ENCODE results near the gene TRIM44. TPM values are rescaled to one million over a fixed set of nuclear protein-coding genes. Genes with fewer than 3 reads are reported as not detected.

Gene TRIM44, protein sequence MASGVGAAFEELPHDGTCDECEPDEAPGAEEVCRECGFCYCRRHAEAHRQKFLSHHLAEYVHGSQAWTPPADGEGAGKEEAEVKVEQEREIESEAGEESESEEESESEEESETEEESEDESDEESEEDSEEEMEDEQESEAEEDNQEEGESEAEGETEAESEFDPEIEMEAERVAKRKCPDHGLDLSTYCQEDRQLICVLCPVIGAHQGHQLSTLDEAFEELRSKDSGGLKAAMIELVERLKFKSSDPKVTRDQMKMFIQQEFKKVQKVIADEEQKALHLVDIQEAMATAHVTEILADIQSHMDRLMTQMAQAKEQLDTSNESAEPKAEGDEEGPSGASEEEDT
- total RNA-seq (2022; extraction: Qiagen RNA extraction), result 21.9 to 28.1 TPM (median 23.8 TPM) in 5 replicates

DNA sequence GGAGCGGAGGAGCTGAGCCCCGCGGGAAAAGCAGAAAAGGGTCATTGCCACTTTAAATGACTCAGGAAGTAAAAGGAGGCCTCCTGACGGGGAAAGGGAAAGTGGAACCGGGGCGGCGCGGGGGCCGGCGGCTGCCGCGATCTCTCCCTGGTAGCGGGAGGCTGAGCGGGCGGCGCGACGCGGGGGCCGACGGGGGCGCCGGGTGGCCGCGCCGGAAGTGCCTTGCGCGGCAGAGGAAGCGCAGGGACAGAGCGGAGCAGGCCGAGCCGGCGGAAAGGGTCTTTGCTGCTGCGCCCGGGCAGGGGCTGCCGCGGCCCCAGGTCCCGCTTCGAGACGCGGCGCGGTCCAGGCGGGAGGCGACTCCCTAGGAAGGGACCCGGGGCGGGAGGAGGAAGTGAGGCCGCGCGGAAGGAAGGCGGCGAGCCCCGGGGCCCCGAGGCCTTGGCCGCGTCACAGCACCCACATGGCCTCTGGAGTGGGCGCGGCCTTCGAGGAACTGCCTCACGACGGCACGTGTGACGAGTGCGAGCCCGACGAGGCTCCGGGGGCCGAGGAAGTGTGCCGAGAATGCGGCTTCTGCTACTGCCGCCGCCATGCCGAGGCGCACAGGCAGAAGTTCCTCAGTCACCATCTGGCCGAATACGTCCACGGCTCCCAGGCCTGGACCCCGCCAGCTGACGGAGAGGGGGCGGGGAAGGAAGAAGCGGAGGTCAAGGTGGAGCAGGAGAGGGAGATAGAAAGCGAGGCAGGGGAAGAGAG is at the start of gene TRIM44:
Gene TRIM44, plus strand, starts transcription at position 127 of the 759 bp plus-strand sequence. Its CDS starts 337 bp downstream, at position 464.

DNA sequence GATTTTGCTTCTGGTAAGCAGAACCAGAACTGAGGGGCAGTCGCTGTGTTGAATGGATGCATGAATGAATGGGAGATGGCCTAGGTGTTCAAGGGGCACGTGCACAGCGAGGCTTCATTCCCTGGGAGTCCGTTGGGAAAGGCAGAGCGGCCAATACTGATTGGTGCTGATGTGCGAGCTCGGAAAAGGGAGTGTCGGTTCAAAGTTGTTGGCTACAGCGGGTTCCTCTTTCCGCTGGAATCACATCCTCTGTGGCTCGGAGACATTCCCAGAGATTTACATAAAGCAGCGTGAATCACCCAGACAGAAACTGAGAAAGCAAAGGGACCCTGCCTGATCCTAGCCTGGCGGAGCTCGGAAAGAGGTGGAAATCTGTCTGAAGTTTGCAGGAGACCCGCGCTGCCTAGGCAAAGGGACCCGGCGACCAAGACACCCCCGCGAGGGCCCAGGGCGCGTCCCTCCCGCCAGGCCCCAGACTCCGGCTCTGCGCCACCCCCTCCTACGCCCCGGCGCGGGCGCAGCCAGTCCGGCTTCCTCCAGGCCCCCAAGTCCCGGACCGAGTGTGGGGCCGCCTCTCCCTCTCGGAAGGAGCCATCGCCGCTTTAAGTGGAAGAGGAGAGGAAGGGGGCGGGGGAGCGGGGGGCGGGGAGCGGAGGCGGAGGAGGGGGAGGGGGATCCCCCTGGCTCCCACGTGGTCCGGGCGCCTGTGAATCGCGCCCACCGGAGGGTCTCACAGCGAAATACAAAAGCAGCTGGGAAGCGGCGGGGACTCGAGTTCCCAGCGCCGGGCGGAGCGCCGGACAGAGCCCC is 44.7 kb upstream of the TRIM44 start, which contains the start of gene FJX1:
Gene FJX1, plus strand, starts transcription at position 774 of the 810 bp plus-strand sequence. CDS start 177 bp downstream, outside the sequence.

Other genes with a start within 250 kb of the TRIM44 start
- 0.01 to 0.14 TPM (median 0.06 TPM) in 5 replicates for gene SLC1A2, start 243.2 kb upstream of the TRIM44 start, total RNA-seq (2022; extraction: Qiagen RNA extraction)
- gene PAMR1, start 137.2 kb upstream of the TRIM44 start, total RNA-seq (2022; extraction: Qiagen RNA extraction), result 0.03 to 0.05 TPM in 2 of 5 replicates, not detected in the others
- gene FJX1, start 44.3 kb upstream of the TRIM44 start, total RNA-seq (2022; extraction: Qiagen RNA extraction), result 28.2 to 41.0 TPM (median 39.8 TPM) in 5 replicates